ENCODE results near the gene RPS27L.

DNA sequence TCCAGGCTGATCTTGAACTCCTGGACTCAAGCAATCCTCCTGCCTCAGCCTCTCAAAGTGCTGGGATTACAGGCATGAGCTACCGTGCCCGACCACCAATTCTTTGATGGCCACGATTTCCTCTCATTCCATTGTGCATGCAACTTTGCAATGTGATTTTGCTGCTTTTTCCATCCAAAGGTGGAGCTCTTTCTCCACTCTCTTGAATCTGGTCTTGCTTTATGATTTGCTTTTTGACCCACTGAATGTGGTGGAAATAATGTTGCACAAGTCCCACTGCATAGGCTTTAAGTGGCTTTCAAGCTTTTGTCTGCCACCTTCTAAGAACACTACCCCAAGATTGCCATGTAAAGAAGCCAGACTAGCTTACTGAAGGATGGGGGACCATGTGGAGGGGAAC is 10.6 kb downstream of the RPS27L start:
- TF ChIP-seq, protein P1, sequence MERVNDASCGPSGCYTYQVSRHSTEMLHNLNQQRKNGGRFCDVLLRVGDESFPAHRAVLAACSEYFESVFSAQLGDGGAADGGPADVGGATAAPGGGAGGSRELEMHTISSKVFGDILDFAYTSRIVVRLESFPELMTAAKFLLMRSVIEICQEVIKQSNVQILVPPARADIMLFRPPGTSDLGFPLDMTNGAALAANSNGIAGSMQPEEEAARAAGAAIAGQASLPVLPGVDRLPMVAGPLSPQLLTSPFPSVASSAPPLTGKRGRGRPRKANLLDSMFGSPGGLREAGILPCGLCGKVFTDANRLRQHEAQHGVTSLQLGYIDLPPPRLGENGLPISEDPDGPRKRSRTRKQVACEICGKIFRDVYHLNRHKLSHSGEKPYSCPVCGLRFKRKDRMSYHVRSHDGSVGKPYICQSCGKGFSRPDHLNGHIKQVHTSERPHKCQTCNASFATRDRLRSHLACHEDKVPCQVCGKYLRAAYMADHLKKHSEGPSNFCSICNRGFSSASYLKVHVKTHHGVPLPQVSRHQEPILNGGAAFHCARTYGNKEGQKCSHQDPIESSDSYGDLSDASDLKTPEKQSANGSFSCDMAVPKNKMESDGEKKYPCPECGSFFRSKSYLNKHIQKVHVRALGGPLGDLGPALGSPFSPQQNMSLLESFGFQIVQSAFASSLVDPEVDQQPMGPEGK (CRISPR knock-in tag; IDR thresholded peaks at IDR 0.05; ENCODE audit: borderline replicate concordance), result no peak
- no peak for TF ChIP-seq ZFP30 (CRISPR knock-in tag; IDR thresholded peaks at IDR 0.05)

All from SK-N-SH treated with all-trans-retinoic acid at 6 μM for 48 hours (cell line).